Adrenal gland (tissue), 12 donors: ENCODE results near the gene AGPAT2. TPM values are rescaled to one million over a fixed set of nuclear protein-coding genes. Genes with fewer than 3 reads are reported as not detected.

Experiments used
- DNase-seq, 7 donors: peaks; one replicate each; pipeline ENCODE4 v3.0.0-alpha.2; 2019 to 2020
- H3K27ac ChIP-seq, 5 donors: fragments of 200-600 bp; sonication (generic) in 4 of 5; 1 replicate in 3 of 5; 2 replicates in 2 of 5; pipeline versions ENCODE4 v1.5.1 to v1.8.0; 2016 to 2020; ENCODE audit warnings: mild to moderate bottlenecking in 1 of 5
- H3K27me3 ChIP-seq: fragments of 200-600 bp; 2 replicates; pipeline ENCODE4 v1.8.0; 2021
- H3K36me3 ChIP-seq, 2 donors: fragments of 200-600 bp; replicated peaks in 1 of 2; 1 replicate in 1 of 2; 2 replicates in 1 of 2; pipeline versions ENCODE4 v1.5.1 to v1.8.0; 2018 to 2022
- H3K4me1 ChIP-seq, 2 donors: fragments of 200-600 bp; replicated peaks in 1 of 2; 1 replicate in 1 of 2; 2 replicates in 1 of 2; pipeline versions ENCODE4 v1.5.1 to v1.8.0; 2018 to 2021
- H3K4me3 ChIP-seq, 4 donors: fragments of 200-600 bp; sonication (generic) in 3 of 4; one replicate each; pipeline ENCODE4 v1.5.1; 2016 to 2018
- H3K9me3 ChIP-seq, 3 donors: fragments of 200-600 bp; sonication (generic) in 1 of 3; replicated peaks in 1 of 3; 1 replicate in 2 of 3; 2 replicates in 1 of 3; pipeline versions ENCODE4 v1.5.1 to v1.8.0; 2016 to 2021
- POLR2A ChIP-seq, 2 donors: fragments of 450-650 bp; IDR thresholded peaks; one replicate each; pipeline ENCODE4 v1.6.1; 2017; ENCODE audit warnings: antibody characterized with exemption in 2 of 2, mild to moderate bottlenecking in 2 of 2, moderate library complexity in 1 of 2
- WGBS, 4 donors: extraction: QIAGEN DNeasy Blood & Tissue Kit in 2 of 4; methylation state at CpG; one replicate each; pipeline versions ENCODE4 v1.1.5 to v1.1.7; 2013 to 2017; 5-methylcytosine and 5-hydroxymethylcytosine counted together
- intact Hi-C, 2 donors: fragments of 100-400 bp; cut with DNase I; formaldehyde crosslinking; loops; one replicate each; pipeline versions ENCODE4 v1.14.1 to v1.15.0; 2022 to 2023
- polyA plus RNA-seq, 3 donors: library from polyadenylated mRNA; stranded (reverse); fragments of 200-250 nt in 2 of 3; fragments of 350-450 nt in 1 of 3; fragmentation: Illumina TruSeq in 1 of 3; extraction: RNeasy Lipid Tissue Mini Kit (QIAGEN cat#74804) in 1 of 3; gene quantifications; one replicate each; pipeline ENCODE4 v1.2.3, GENCODE V29; 2013 to 2014
- total RNA-seq, 9 donors: library from RNA; depleted of rRNA in 4 of 9; stranded (reverse); fragments of >200 nt in 4 of 9; fragments of 120-200 nt in 1 of 9; fragmentation: NEBNext Ultra II Directional in 1 of 9; extraction: Animal tissue kit (Norgen Biotek cat#: 25700) in 1 of 9; gene quantifications; one replicate each; pipeline versions ENCODE4 v1.1.0 to v1.2.4, GENCODE V29; 2013 to 2023
- TF ChIP-seq, protein P1 (sequence below), 6 experiments: fragments of 450-650 bp in 4 of 6; fragments of 200-600 bp in 2 of 6; sonication (generic) in 1 of 6; IDR thresholded peaks; 1 replicate in 5 of 6; 2 replicates in 1 of 6; pipeline versions ENCODE4 v1.5.1 to v1.8.0; 2016 to 2021; ENCODE audit warnings: antibody characterized with exemption in 6 of 6, mild to moderate bottlenecking in 2 of 6, moderate library complexity in 1 of 6
- donor health status: healthy with polysubstance abuse.
- donor health status: Bipolar disorder and iron deficiency.
- donor health status: DM: yes; HTN: yes; CAD: no.
- donor health status: DM: no; HTN: no; CAD: no.
- donor health status: DM: no; HTN: no; CAD: no.
- donor health status: DM: yes; HTN: yes; CAD: no.

AGPAT2 gene
- total and polyA plus RNA-seq, 12 donors = 6.4 to 274 (median 48.0) TPM

DNA sequence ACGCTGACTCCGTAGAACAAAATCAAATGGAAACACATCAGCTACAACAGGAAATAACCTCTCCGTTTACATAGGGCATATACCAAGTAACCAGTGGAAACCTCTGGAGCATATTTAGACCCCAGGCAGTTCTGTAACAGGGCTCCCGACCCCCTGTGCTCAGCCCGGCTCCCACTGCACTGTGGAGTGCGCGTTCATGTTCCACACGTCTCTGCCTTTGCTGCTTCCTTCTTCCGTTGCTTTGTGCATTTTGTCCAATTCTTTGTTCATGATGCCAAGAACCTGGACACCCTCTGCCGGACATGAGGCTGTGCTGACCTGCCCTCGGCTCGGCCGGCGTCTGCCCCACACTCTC, 5.9 kb upstream of the AGPAT2 start:
- WGBS, 4 donors = 76 to 86% (median 81%) methylated on average over 14 of the region's 14 CpGs
- TF ChIP-seq, protein P1, sequence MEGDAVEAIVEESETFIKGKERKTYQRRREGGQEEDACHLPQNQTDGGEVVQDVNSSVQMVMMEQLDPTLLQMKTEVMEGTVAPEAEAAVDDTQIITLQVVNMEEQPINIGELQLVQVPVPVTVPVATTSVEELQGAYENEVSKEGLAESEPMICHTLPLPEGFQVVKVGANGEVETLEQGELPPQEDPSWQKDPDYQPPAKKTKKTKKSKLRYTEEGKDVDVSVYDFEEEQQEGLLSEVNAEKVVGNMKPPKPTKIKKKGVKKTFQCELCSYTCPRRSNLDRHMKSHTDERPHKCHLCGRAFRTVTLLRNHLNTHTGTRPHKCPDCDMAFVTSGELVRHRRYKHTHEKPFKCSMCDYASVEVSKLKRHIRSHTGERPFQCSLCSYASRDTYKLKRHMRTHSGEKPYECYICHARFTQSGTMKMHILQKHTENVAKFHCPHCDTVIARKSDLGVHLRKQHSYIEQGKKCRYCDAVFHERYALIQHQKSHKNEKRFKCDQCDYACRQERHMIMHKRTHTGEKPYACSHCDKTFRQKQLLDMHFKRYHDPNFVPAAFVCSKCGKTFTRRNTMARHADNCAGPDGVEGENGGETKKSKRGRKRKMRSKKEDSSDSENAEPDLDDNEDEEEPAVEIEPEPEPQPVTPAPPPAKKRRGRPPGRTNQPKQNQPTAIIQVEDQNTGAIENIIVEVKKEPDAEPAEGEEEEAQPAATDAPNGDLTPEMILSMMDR (IDR thresholded peaks at IDR 0.05) = no peak
- no peak for TF ChIP-seq POLR2A (IDR thresholded peaks at IDR 0.05)

DNA sequence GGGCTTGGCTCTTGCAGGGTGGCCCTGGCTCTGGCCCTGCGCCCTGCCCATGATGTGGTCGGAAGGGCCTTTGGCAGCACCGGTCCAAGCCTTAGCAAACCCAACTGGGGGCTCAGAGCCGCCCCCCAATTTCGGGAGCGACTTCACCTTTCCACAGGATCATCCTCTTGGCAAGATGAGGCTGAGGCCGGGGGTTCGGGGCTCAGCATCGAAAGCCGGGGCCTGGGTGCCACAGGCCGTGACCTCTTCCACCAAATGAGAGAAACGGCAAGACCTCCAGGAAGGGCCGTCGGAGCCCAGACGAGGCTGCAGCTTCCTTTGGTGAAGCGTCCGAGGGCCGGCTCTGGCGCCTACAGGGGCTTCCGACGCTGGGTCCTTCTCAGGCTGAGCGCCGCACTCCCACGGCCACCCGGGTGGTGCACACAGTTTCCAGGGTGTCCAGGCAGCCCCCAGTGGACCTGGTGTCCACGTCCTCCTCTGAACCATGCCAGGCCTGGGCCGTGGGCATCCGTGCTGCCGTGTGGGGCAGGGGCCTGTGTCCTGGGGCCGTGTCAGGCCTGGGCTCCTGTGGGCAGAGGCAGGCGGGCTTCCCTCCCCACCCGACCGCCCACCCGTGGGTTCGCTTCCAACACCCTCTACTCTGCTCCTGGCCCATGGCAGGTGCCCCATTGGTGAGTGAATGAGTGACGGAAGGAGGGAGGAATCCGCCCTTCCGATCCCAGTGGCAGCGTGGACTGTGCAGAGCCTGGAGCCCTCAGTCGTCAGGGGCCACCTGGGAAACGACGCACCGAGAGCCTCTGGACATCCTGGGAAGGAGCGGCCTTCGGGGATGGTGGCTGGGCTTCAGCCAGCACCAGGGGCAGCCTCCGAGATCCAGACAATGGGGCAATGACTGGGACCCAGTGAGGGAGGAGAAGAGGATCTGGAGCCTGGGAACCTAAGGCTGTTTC, 5.2 kb upstream of the AGPAT2 start:
- intact Hi-C loops = no loop called here
- 84 to 94% (median 90%) methylated on average over 24 to 46 of the region's 46 CpGs for WGBS, 4 donors
- TF ChIP-seq, protein P1 (IDR thresholded peaks at IDR 0.05) = no peak
- TF ChIP-seq POLR2A (IDR thresholded peaks at IDR 0.05) = no peak
- peaks cover 0 to 3% of the 10 kb centered on the region in 2 donors for H3K4me1 ChIP-seq
- H3K4me3 ChIP-seq = no peak overlapping the region
- no peaks in the 10 kb centered on the region for H3K27me3 ChIP-seq
- no peaks in the 10 kb centered on the region for H3K36me3 ChIP-seq
- H3K27ac ChIP-seq = no peak overlapping the region
- no peak for DNase-seq
- no peaks in the 10 kb centered on the region for H3K9me3 ChIP-seq

More for the DNA sequence above, 5.9 kb upstream of the AGPAT2 start:
- H3K27me3 ChIP-seq = no peaks in the 10 kb centered on the region
- DNase-seq = no peak
- no peaks in the 10 kb centered on the region for H3K9me3 ChIP-seq
- H3K27ac ChIP-seq = no peak overlapping the region
- no peak overlapping the region for H3K4me3 ChIP-seq
- H3K4me1 ChIP-seq = peaks cover 0 to 3% of the 10 kb centered on the region in 2 donors
- no peaks in the 10 kb centered on the region for H3K36me3 ChIP-seq
- intact Hi-C loops = no loop called here

DNA sequence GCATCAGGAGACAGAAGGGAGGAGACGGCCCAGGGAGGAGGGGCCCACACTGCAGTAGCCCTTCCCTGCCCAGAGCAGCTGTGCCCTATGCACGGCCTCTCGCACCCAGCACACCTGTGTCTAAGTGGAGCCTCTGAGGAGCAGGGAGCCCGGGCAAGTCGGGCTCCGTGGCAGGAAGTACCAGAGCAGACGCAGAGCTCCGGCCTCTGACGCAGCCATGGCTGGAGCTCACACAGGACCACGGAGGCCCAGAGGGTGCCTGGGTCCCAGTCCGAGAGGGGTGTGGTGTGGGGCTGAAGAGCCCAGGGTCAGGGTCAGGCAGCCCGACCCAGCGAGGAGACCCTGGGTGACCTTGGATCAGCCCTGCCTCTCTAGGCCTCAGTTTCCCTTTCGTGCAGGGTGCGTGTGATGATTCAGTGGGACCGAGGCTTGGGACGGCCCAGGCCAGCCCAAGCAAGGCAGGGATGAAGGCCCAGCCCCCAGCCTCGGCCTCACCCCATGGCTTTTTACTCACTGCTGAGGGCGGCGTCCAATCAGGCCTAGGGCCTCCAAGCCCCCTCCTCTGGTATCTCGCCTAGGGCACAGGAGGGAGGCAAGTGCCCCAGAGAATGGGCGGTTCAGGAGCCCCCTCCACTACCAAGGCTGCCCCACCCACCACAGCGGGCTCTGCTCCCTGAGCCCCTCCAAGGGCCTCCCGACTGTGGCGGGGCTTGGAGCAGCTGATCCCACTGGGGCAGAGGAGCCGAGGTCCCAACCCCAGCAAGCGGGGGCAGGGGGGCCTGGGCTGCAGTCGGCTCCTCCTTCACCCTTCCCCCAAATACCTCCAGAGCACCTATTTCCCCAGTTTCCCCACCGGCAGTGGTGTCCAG, 4.3 kb upstream of the AGPAT2 start:
- TF ChIP-seq, protein P1 (IDR thresholded peaks at IDR 0.05) = no peak
- TF ChIP-seq POLR2A (IDR thresholded peaks at IDR 0.05) = no peak
- intact Hi-C loops = no loop called here
- Histone ChIP-seq H3K4me1 (peaks cover 0 to 4% of the 10 kb centered on the region in 2 donors), H3K27me3 (no peaks in the 10 kb centered on the region), H3K36me3 (no peaks in the 10 kb centered on the region), H3K9me3 (no peaks in the 10 kb centered on the region), H3K27ac (no peak overlapping the region), H3K4me3 (no peak overlapping the region)
- WGBS, 4 donors = 77 to 86% (median 83%) methylated on average over 10 to 29 of the region's 29 CpGs
- no peak for DNase-seq

GRCh38 chr9:136690806-136691261, 3.6 kb upstream of the AGPAT2 start:
- peaks cover 5 to 12% of the 10 kb centered on the region in 2 donors for H3K4me1 ChIP-seq
- H3K36me3 ChIP-seq = no peaks in the 10 kb centered on the region
- DNase-seq = no peak
- H3K4me3 ChIP-seq = no peak overlapping the region
- H3K9me3 ChIP-seq = no peaks in the 10 kb centered on the region
- TF ChIP-seq, protein P1 (IDR thresholded peaks at IDR 0.05) = no peak
- TF ChIP-seq POLR2A (IDR thresholded peaks at IDR 0.05) = no peak
- intact Hi-C loops = no loop called here
- H3K27ac ChIP-seq = no peak overlapping the region
- H3K27me3 ChIP-seq = no peaks in the 10 kb centered on the region
- WGBS, 4 donors = 77 to 80% (median 80%) methylated on average over 7 to 15 of the region's 15 CpGs
